ENCODE results near the gene A4GALT.

- TF ChIP-seq CTCF (IDR thresholded peaks at IDR 0.05) (no peak), POLR2A (IDR thresholded peaks at IDR 0.05) (no peak)
Observed at GRCh38 chr22:42770448-42770726, 49.7 kb upstream of the A4GALT start.
